ENCODE results near the gene STXBP4.

Gene STXBP4

DNA sequence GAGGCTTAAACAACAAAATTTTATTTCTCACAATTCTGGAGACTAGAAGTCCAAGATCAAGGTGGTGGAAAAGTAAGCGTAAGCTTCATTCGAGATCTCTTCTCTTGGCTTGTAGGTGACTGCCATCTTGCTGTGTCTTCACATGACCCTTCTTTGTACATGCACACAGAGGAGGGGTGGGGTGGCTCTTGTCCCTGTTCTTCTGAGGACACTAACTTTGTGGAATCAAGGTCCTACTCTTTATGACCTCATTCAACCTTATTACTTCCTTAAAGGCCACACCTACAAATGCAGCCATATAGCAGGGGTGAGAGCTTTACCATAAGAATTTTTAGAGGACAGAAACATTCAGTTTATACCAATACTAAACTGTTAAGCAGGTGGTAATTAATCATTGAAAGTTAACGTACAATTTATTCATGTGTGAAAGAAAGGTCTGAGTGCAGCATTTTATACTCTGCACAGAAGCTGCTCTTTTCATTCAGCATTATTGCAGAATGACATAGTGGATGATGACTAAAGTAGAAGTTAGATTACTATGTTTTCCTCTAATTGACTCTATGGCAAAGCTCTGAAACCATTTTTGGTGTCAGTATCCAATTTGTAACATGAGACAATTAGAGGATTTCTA lies 156.3 kb downstream of the STXBP4 start:
- no peak for DNase-seq

DNA sequence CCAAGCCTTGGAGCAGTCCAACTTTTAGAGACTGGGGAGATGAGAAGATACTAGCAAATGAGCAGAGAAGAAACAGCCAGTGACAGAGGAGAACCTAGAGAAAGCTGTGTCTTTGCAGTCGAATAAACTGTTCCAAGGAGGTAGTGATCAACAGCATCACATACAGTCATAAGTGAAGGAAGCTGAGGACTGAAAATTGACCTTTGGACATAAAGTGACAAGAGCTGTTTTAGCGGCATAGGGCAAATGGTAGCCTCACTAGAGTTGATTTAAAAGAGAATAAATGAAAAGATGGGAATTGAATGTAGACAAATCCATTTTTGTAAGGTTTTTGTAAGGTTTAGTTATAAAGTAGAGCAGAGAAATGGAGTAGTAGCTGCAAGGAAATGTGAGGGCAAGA lies 165.0 kb downstream of the STXBP4 start:
- DNase-seq: no peak

DNA sequence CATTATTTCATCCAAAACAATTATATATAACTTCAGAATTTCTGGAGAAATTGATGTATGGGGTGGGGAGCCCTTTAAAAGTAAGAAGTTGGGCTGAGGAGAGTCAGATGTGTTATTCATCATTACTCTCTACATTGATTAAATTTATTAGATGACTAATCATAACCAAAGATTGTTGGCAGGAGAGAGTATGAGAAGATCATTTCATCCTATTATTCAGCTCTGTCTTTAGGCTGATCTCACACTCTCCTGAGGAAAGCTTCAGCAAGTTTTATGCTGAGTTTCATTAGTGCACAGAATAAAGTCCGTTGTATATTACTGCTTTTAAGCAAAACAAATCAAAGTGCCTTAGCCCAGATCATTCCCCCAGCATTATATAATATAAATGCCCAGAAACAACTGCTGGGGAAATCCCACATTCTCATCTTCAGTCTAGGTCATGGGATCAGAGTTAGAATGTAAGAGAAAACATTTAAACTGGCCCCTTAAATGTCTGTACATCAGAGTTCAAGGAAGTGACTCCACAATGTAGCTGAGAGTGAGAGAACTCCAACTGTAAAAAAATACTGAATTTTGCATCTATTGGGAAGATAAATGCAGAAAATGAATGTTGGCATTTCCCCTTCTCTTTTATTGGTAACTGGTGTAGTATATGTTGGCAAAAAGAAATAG lies 166.1 kb downstream of the STXBP4 start:
- DNase-seq: no peak

DNA sequence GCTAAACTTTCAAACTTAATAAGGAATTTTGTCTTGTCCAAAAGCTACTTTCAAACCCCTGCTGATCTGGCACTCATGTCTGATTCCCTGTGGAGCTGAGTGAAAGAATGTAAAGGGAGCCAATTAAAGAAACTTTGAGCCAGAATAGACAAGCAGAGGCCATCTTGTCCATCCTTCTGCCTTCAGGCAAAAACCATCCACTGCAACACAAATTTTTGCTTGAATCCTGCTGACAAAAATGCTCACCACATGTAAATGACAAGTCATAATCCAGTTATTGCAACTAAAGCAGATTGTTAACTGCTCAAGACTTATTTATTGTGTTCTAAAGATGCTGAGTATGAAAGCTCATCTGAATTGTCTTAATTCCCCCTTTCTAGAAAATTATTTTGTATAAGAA lies 172.2 kb downstream of the STXBP4 start:
- DNase-seq: no peak

DNA sequence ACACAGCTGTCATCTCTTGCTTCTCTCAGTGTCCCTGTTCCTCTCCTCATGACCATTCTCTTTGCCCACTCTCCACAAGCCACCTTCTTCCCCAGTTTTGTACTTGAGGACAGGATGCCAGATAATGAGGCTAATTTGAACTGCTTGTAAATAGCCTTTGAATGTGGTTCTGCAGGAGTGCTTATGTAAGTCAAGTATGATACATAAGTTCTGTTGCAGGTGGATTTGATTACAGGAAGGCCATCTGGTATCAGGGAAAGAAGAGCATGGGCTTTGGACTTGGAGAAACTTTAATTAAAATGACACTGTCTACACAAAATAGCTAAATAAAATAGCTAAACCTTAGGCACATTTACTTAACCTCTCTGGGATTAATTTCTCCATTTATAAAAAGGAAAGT lies 176.0 kb downstream of the STXBP4 start:
- no peak for DNase-seq

DNA sequence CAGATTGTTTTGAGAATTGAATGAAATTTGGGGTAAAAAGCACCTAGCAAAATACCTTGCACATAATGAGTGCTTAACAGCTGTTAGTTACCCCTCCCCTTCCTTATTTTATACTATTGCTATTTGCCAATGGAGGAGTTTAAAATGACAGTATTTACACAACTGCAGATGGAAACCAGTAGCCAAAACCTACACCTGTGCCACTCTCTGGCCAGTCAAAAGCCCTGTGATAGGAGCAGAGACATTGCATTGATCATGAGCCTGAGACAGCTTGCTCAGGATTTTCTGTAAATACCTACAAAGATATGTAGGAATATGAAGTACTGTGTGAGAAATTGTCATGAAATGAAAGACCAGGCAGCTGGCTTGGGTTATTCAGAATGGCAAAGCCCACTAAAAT lies 180.9 kb downstream of the STXBP4 start:
- no peak for DNase-seq

DNA sequence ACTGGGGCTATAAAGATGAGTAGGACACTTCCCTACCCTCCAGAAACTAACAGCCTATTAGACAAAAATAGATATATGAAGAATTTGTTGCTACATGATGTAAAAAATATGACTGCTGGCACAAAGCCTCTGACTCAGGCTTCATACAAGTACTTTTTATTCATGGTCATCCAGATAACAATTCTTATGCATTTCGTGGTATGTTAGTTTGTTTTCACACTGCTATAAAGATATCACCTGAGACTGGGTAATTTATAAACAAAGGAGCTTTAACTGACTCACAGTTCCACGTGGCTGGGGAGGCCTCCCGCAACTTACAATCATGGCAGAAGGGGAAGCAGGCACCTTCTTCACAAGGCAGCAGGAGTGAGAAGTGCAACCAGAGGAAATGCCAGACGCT lies 183.7 kb downstream of the STXBP4 start:
- DNase-seq: no peak

DNA sequence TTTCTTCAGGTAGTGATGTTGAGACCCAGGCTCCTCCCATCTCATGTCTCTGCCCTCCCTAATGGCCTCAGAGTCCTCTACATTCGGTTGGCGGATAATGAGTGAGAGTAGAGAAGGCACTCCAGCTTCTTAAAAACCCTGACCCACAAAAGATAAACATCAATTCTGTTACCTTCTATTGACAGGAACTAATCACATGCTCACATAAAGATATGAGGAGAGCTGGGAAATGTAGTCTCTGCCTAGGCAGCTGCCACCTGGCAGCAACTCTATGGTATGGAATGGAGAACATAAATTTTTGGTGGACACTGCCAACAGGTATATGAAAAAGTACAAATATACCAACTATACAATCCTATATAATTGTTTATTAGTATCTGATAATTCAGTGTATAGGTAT lies 185.5 kb downstream of the STXBP4 start:
- DNase-seq: no peak

DNA sequence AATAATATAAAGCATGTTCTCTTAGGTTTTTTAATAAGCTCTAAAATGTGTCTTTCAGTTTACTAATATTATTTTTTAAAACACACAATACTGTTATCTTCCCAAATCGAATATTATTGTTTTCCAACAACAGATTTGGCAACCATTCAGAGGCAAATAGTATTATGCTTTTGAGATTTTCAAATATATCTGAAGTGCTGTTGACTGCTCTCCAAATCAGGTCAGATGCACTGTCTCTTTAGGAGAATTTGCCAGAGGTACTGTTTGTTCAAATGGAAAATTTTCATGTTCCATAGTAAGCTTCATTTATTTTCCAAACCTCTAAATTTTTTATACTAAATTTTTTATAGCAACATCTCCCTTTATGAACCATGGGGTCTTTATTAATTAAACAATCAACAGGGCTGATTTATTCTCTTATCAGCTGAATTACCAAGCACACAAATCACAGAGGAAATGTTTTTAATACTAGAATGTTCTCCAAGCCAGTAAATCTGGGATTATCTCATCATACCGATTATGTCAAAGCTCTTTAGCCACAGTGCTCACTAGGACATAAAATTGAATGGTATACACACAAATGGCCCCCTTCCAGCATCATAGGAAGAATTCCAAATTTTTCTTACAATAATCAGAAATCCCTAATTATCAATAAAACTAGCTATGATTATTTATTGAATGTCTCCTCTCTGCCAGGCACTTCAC lies 187.4 kb downstream of the STXBP4 start:
- DNase-seq: no peak

DNA sequence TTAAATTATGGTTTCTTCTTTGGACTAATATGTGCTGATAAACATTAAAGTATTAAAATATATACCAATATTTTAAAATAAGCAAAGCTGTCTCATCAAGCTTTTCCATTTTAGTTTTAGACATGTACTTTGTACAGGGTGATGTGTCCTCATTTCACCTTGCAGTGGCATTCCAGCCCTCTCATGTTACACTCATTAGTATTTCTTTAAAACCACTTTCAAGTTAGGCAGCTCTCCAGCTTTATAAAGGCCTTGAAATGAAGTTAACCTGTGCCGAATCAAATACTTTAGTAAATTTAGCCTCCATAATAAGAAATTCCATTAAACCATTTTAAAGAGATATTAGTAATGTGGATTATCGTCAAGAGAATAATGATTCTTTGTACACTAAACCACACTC lies 188.6 kb downstream of the STXBP4 start:
- no peak for DNase-seq

DNA sequence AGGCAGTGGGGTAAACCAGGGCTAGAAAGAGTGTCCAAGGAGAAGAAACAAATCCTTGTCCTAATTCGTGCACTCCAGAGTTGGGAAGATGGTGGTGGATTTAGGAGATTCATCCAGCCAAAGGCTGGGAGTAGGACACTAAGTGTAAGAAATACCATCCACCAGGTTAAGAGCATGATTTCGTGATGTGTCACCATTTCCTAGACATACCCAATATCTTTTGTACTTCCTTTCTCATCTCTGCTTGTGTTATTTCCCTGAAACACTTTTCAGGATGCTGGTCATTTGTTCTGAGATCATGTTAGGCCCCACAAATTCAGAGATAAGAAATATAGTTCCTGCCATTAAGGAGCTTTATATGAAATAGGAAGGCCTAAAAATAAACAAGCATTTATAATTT lies 189.9 kb downstream of the STXBP4 start:
- no peak for DNase-seq

DNA sequence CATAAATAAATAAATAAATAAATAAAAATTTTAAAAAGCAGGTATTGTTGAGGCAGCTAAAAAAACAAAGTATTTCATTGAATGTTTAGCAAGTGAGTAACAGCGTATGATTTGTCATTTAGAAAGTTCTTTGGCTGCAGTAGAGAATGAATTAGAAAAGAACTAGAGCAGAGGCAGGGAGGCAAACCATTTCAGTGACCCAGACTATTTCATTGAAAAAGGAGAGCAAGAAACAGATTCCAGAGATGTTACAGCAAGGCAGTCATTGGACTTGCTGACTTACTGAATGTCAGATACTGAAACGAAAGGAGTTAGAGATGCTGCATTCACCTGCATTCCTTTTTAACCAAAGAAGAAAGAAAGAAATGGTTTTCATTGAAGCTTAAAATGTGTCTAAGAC lies 190.7 kb downstream of the STXBP4 start:
- no peak for DNase-seq

DNA sequence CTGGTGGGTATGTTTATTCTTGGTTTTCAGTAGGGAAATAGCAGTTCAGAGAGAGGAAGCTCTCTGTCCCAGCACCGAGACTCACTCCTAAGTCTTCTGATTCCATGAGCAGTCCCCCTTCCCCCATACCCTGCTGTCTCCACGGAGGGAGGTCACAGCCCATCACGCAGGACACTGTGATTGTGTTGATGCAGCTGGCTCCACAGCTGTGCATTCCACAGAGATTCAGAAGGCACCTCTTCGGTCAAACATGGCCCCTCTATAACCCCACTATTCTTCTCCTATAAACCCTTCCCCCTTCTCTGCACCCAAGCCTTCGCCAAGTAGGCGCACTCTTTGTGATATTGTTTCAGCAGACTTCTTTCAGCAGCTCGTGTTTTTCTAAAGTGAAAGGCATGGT lies 191.9 kb downstream of the STXBP4 start:
- no peak for DNase-seq

DNA sequence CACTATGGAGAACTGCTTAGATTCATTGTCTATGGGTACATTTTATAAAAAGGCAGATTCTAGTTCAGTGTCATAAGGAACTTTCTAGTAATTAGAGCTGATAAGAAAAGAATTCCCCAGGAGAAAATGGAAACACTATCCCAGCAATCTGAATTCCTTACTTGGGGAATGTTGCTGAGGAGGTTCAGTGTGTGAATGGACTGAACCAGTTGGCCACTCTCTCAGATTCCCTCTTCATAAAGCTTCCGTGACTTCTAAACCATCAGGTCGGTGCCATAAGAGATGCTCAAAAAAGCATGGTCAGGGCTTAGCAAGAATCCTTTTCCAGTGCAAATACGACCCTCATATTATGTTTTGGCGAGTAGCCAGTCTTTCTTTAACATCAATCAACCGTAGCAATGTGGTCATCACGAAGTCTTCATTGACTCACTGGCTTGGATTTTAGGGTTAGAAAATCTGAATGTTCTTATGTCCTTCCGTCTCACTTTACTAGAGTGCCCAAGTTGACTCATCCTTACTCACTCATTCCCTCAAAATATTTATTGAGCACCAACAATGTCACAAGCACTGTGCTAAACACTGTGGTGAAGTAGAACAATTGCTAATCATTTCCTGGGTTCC lies 193.5 kb downstream of the STXBP4 start:
- DNase-seq: no peak

DNA sequence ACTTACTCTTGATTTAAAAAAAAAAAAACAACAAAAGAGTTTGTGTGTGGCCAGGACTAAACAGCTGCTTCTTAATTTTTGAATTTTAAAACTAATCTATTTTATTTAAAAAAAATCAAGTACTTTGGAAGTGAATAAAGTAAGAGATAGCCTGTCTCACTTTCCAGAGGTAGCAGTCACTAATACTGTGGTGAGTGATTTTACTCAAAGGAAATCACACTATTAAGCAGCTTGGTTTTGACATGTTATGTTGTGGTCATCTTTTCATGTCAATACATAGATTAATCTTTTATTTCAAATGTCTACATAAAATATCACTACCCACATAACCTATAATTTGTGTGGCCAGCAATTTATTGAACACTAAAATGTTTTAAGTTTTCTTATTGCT lies 194.0 kb downstream of the STXBP4 start:
- no peak for DNase-seq

DNA sequence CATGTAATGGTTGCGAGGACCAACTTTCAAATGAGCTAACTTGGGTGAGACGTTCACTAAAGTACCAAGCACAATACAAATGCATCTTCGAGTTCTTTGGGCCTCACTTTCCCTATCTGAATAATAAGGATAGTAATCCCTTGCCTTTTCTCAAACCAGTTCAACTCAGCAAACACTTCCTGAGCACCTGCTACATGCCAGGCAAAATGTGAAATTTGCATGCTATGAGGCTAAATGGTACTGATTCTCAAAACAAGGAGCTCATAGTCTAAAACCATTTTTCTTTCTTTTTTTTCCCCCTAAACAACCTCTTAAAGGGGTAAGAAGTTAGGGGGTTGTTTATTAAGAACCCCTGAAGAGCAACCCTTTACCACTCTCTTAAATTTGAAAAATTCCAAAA lies 194.8 kb downstream of the STXBP4 start:
- no peak for DNase-seq

DNA sequence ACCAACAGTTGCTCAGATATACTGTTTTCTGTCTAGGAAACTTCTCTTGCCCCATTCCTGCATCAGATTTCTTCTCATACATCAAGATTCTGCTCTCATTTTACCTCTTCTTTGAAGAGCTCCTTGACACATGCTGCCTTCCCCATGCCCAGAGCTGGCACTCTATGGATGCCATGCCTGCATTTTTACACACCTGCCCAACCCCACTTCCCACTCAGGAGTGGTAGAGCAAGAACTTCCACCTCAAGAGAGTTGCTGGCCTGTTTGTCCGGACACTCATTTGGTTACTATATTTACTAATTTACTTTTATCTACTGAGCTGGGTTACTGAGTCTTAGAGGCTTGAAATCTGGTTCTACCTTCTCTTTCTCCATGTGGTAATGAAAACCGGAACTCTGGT lies 197.9 kb downstream of the STXBP4 start:
- no peak for DNase-seq

DNA sequence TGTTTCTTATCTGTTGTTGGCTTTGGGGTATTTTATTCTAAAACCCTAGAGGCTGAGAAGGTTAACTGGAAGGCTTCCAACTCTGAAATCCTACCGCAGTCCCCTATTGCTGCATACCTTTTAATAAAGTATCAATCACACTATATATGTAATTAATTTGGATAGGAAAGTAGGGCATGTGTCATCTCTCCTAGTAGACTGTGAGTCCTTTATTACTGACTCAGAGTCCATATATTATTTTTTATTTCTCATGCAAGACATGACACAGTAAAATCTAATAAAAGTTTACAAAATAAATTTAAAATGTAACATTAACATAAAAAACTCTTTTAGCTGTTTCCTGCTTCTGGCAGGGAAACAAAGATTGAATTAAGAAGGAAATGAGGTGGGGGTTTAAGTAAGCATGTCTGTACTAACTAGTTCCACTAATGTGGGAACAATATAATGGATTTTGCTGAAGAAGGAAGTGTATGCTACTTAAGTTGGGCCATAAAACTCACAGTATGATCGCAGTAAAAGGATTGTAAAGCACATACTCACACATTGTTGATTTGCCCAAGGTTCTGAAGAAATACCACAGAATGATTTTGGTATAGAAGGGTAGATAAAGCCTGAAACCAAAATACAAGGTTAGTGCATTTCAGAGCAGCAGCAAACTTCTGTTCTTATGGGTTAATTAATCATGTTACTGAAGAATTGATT lies 198.6 kb downstream of the STXBP4 start:
- no peak for DNase-seq

DNA sequence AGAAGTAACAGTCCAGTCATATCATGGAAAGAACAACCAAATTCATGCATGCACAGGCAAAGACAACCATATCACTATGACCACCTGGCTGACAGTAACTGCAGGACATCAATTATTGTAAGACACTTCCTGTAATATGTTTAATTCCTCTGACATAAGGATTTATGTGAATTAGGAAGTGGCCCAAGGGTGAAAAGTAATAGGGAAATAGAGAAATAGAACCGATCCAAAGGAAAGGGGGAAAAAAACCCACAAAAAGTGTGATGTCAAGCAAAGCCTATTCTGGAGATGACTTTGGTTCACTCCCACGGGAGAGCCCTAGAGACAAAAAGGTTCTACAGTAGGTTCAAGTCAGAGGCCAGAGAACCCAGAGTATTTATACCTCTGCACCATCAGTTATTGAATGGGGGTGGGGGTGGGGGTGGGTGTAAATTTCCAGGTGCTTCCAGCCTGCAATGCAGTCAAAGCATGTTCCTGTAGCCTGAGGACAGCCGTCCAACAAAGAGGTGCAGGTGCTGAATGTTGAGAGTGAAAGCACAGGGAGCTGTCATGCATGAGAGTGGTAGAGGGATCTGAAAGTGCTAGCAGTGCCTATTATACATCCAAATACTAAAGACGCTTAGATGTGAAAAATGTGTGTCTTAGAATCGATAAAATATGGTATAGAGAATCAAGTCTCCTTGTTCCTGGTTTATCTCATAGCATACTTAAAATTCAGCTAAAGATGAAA lies 200.6 kb downstream of the STXBP4 start:
- DNase-seq: no peak

DNA sequence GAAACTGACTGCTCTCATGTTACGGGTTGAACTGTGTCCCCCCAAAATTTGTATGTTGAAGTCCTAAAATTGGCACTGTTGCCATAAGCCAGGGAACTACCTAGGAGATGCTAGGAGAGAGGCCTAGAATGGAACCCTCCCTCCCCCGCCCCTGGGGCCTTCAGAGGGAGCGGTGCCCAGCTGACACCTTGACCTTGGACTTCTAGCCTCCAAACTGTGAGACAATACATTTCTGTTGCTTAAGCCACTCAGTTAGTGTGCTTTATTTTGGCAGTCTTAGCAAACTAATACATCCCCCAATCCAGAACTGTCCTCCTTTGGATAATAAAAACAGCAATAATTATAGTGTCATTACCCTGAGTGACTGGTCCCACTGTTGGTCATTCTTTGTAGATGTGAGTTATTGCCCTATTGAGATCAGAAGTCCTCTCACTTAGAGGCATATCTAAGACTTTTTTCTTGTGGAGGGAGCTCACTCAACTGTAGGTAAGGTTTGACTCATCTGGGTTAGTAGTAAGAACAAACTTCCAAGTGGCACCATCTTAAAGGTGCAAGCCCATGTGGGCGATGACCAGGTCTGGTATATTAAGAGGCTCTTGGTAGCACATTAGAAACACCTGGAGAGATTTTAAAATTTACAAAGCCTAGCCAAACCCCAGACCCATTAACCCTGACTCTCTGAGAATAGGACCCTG lies 203.2 kb downstream of the STXBP4 start:
- no peak for DNase-seq

DNA sequence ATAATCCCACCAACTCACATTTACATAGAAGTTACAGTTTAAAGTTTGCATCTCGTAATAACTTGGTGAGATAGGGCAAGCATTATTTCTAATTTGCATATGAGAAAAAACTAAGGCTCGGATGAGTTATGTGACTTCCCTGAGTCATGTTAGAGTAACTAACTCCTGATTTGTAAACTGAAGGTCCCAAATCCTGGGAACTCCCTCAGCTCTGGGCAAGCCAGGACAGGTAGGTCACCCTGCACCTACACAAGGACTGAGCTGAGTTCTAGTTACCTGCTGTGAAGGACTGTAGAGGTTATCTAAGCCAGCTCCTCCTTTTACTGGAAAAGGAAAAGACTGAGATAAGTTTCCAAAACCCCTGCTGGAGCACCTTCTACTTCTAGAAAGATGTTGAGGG lies 204.0 kb downstream of the STXBP4 start:
- DNase-seq: no peak

DNA sequence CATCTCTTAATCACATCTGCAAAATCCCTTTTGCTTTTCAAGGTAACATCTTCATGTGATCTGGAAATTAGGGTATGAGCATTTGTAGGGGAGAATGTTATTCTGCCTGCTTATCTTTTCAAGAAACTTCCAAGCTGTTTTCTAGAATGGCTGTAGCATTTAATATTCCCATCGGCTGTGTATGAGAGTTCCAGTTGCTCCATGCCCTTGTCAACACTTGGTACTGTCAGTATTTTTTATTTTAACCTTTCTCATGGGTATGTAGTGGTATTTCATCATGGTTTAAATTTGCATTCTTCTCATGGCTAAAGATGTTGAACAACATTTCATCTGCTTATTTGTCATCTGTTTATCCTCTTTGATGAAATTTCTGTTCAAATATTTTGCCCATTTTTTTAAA lies 205.6 kb downstream of the STXBP4 start:
- no peak for DNase-seq

All from suppressor macrophage treated with lipopolysaccharide for 1 hour (primary cell).